Endothelial cell of umbilical vein (primary cell): ENCODE measurements around the gene AFF4. TPM values are rescaled to one million over a fixed set of nuclear protein-coding genes. Genes with fewer than 3 reads are reported as not detected.

Experiments used
- BruUV-seq: library from RNA; stranded (reverse); fragments of 400-500 nt; replicated peaks from 2 replicates; lab custom pipeline; 2021; lab: Mats Ljungman, UMichigan
- CTCF ChIA-PET: fragments of 300-600, 350-600 bp; sonication (Branson Sonifier 250); formaldehyde crosslinking; loops from one replicate; lab custom pipeline; 2021; ENCODE audit warnings: antibody characterized with exemption, inconsistent platforms; lab: Charles Lee
- POLR2A ChIA-PET: fragments of 300-600, 350-600 bp; sonication (Branson Sonifier 250); formaldehyde crosslinking; loops from one replicate; lab custom pipeline; 2021; ENCODE audit warnings: antibody characterized with exemption, inconsistent platforms; lab: Charles Lee
- DNase-seq: peaks from one replicate; pipeline ENCODE4 v3.0.0-alpha.2; 2011; ENCODE audit warnings: low read depth, low spot score
- FAIRE-seq: peaks from 2 replicates; lab custom pipeline; 2011; peaks lifted over from hg19 to GRCh38; lab: Jason Lieb, UNC
- H2AFZ ChIP-seq: 2 replicates; pipeline ENCODE4 v1.6.0; 2012; ENCODE audit warnings: low read depth, low read length, control low read depth, inconsistent platforms
- H3K27ac ChIP-seq: 2 replicates; pipeline ENCODE4 v1.5.1; 2011; ENCODE audit warnings: low read depth, mild to moderate bottlenecking, control low read depth, low read length, moderate library complexity; ENCODE audit not compliant: insufficient read depth
- H3K27me3 ChIP-seq, 2 experiments: 2 replicates each; pipeline versions ENCODE4 v1.6.0 to v1.6.1; 2011; ENCODE audit warnings: low read length in 2 of 2, mixed read lengths in 1 of 2; ENCODE audit not compliant: control insufficient read depth in 2 of 2, insufficient read depth in 2 of 2
- H3K36me3 ChIP-seq, 2 experiments: 2 replicates in 1 of 2; 3 replicates in 1 of 2; pipeline ENCODE4 v1.5.1; 2011; ENCODE audit warnings: low read length in 2 of 2, mild to moderate bottlenecking in 1 of 2, moderate library complexity in 1 of 2; ENCODE audit not compliant: control insufficient read depth in 2 of 2, insufficient read depth in 2 of 2; ENCODE audit errors: extremely low read depth in 1 of 2
- H3K4me1 ChIP-seq: 3 replicates; pipeline ENCODE4 v1.5.1; 2011; ENCODE audit warnings: mild to moderate bottlenecking, low read length; ENCODE audit not compliant: control insufficient read depth, insufficient read depth; ENCODE audit errors: extremely low read depth
- H3K4me2 ChIP-seq: 2 replicates; pipeline ENCODE4 v1.6.1; 2011; ENCODE audit warnings: low read length, control low read depth, mixed read lengths; ENCODE audit not compliant: insufficient read depth
- H3K4me3 ChIP-seq, 3 experiments: fragments of 200-600 bp in 1 of 3; sonication (generic), shearing (Covaris generic) in 1 of 3; replicated peaks in 1 of 3; 2 replicates each; pipeline ENCODE4 v1.5.1; 2011 to 2016; ENCODE audit warnings: control low read depth in 3 of 3, low read length in 3 of 3, mild to moderate bottlenecking in 2 of 3, inconsistent platforms in 1 of 3, low read depth in 1 of 3, moderate library complexity in 1 of 3; ENCODE audit not compliant: insufficient read depth in 1 of 3
- H3K79me2 ChIP-seq: 2 replicates; pipeline ENCODE4 v1.6.0; 2012; ENCODE audit warnings: low read length, inconsistent platforms; ENCODE audit not compliant: control insufficient read depth, insufficient read depth
- H3K9ac ChIP-seq: replicated peaks from 2 replicates; pipeline ENCODE3; 2011; ENCODE audit warnings: low read length, control low read depth; ENCODE audit not compliant: insufficient read depth; ENCODE audit errors: extremely low read depth
- H3K9me1 ChIP-seq: replicated peaks from 3 replicates; pipeline ENCODE4 v1.6.0; 2011; ENCODE audit warnings: mild to moderate bottlenecking, low read length; ENCODE audit not compliant: control insufficient read depth, insufficient read depth; ENCODE audit errors: extremely low read depth
- H3K9me3 ChIP-seq: replicated peaks from 2 replicates; pipeline ENCODE4 v1.5.1; 2012; ENCODE audit warnings: low read length, inconsistent platforms; ENCODE audit not compliant: control insufficient read depth, insufficient read depth
- H4K20me1 ChIP-seq: replicated peaks from 2 replicates; pipeline ENCODE3; 2011; ENCODE audit warnings: mild to moderate bottlenecking, low read length; ENCODE audit not compliant: control insufficient read depth, insufficient read depth; ENCODE audit errors: extremely low read depth
- EZH2 ChIP-seq: IDR thresholded peaks from 2 replicates; pipeline ENCODE4 v1.6.1; 2012; ENCODE audit warnings: borderline replicate concordance, low read depth, mild to moderate bottlenecking, moderate library complexity, low read length, inconsistent platforms; ENCODE audit not compliant: severe bottlenecking
- FOS ChIP-seq: IDR thresholded peaks from 2 replicates; pipeline ENCODE4 v1.6.1; 2011; ENCODE audit warnings: mild to moderate bottlenecking, low read length, moderate library complexity, borderline replicate concordance; ENCODE audit not compliant: insufficient read depth
- GATA2 ChIP-seq: IDR thresholded peaks from 2 replicates; pipeline ENCODE4 v1.7.0; 2011; ENCODE audit warnings: low read depth, mild to moderate bottlenecking, moderate library complexity, mixed read lengths, low read length; ENCODE audit not compliant: insufficient read length, insufficient read depth
- JUN ChIP-seq: IDR thresholded peaks from 2 replicates; pipeline ENCODE4 v1.6.1; 2011; ENCODE audit warnings: borderline replicate concordance, low read depth; ENCODE audit not compliant: insufficient read length, insufficient read depth
- MYC ChIP-seq: IDR thresholded peaks from one replicate; pipeline ENCODE4 v1.6.1; 2011; ENCODE audit warnings: mild to moderate bottlenecking, low read depth, low read length
- POLR2A ChIP-seq: IDR thresholded peaks from 2 replicates; pipeline ENCODE4 v1.6.1; 2012; ENCODE audit warnings: low read depth, mild to moderate bottlenecking, control low read depth, low read length
- POLR2AphosphoS5 ChIP-seq: IDR thresholded peaks from 2 replicates; pipeline ENCODE4 v1.6.1; 2012; ENCODE audit warnings: low read depth, mild to moderate bottlenecking, control low read depth, low read length, moderate library complexity; ENCODE audit not compliant: insufficient read depth
- dilution Hi-C: fragments of 300-500 bp; cut with MboI; formaldehyde crosslinking; loops from one replicate; pipeline ENCODE4 v1.15.0; 2019; ENCODE audit warnings: low sequenced_read_pairs; ENCODE audit not compliant: extremely low pct_ligation_motif_present
- intact Hi-C: fragments of 100-400 bp; cut with micrococcal nuclease; formaldehyde crosslinking; loops from one replicate; pipeline ENCODE4 v1.10.0; 2022
- polyA plus RNA-seq, 4 experiments: library from polyadenylated mRNA; depleted of rRNA in 3 of 4; stranded (reverse) in 3 of 4; unstranded in 1 of 4; fragments of >200 nt; gene quantifications; 2 replicates each; pipeline versions ENCODE4 v1.2.1 to v1.2.3, GENCODE V29; 2011 to 2012; ENCODE audit warnings: missing spikeins in 1 of 4
- total RNA-seq: library from RNA; stranded (reverse); gene quantifications from 2 replicates; pipeline ENCODE4 v1.2.3, GENCODE V29; 2021
- TF ChIP-seq, protein P1 (sequence below), 2 donors: IDR thresholded peaks; 1 replicate in 1 of 2; 2 replicates in 1 of 2; pipeline ENCODE4 v1.5.1; 2011; ENCODE audit warnings: low read length in 2 of 2, mild to moderate bottlenecking in 2 of 2, moderate library complexity in 2 of 2, control low read depth in 1 of 2, inconsistent platforms in 1 of 2, low read depth in 1 of 2; ENCODE audit not compliant: insufficient read depth in 1 of 2; ENCODE audit errors: extremely low read depth in 1 of 2
- TF ChIP-seq, protein P2 (sequence below): IDR thresholded peaks from 2 replicates; pipeline ENCODE4 v1.6.1; 2011; ENCODE audit not compliant: insufficient read depth, insufficient read length

Gene AFF4
- total and polyA plus RNA-seq, 2 donors (not counting 3 experiments of a cell fraction or from before 2014, with no cell fraction given), result 27.0 to 88.3 TPM

DNA sequence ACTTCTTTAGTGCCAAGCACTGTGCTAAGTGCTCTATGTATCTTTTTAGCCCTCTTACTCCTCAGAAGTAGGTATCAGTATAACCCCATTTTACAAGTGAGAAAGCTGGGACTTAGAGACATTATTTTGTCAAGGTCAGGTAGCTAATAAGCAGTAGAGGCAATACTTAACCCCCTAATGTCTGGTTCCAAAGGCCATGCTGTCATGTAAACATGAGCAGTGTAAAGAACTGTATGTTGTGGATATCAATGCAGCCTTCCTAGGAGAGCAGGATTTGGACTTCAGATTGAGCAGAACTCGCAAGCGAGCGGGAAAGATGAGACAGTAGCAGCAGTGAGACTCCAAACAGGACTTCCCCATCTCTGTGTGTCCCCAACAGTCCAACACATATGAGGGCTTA, 129.4 kb downstream of the AFF4 start:
- peaks cover 12% of the 10 kb centered on the region for H3K4me1 ChIP-seq
- no peaks in the 10 kb centered on the region for H4K20me1 ChIP-seq
- intact Hi-C loops, result no loop called here
- no peaks in the 10 kb centered on the region for H3K27me3 ChIP-seq
- no peaks in the 10 kb centered on the region for H3K9me1 ChIP-seq
- TF ChIP-seq, protein P1, sequence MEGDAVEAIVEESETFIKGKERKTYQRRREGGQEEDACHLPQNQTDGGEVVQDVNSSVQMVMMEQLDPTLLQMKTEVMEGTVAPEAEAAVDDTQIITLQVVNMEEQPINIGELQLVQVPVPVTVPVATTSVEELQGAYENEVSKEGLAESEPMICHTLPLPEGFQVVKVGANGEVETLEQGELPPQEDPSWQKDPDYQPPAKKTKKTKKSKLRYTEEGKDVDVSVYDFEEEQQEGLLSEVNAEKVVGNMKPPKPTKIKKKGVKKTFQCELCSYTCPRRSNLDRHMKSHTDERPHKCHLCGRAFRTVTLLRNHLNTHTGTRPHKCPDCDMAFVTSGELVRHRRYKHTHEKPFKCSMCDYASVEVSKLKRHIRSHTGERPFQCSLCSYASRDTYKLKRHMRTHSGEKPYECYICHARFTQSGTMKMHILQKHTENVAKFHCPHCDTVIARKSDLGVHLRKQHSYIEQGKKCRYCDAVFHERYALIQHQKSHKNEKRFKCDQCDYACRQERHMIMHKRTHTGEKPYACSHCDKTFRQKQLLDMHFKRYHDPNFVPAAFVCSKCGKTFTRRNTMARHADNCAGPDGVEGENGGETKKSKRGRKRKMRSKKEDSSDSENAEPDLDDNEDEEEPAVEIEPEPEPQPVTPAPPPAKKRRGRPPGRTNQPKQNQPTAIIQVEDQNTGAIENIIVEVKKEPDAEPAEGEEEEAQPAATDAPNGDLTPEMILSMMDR (IDR thresholded peaks at IDR 0.05; ENCODE audit: extremely low read depth in 1 of 2, insufficient read depth in 1 of 2, low read depth in 1 of 2, low read length in 2 of 2), result no peak
- no peak for TF ChIP-seq POLR2A
- no peak for TF ChIP-seq EZH2
- TF ChIP-seq MYC, result no peak
- TF ChIP-seq, protein P2, sequence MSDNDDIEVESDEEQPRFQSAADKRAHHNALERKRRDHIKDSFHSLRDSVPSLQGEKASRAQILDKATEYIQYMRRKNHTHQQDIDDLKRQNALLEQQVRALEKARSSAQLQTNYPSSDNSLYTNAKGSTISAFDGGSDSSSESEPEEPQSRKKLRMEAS, result no peak
- TF ChIP-seq POLR2AphosphoS5, result no peak
- no peak for TF ChIP-seq JUN
- no peak for TF ChIP-seq FOS
- TF ChIP-seq GATA2, result no peak
- POLR2A ChIA-PET, result interaction anchor here (0.6 kb wide), 1 partner anchor 8 kb away, joined by 3 read pairs; no protein-coding TSS in a partner anchor
- no peak for FAIRE-seq
- H3K4me3 ChIP-seq, result no peak overlapping the region
- H2AFZ ChIP-seq, result no peak overlapping the region
- H3K9me3 ChIP-seq, result no peaks in the 10 kb centered on the region
- dilution Hi-C loops, result no loop called here
- no peak overlapping the region for H3K4me2 ChIP-seq
- no peak overlapping the region for H3K9ac ChIP-seq
- CTCF ChIA-PET, result interaction anchor here (3.3 to 9.9 kb wide), 3 partner anchors 14 to 49 kb away, joined by 17 to 122 read pairs (median 19); partner anchors contain the start of genes GDF9 and UQCRQ
- no peaks in the 10 kb centered on the region for H3K36me3 ChIP-seq
- no peak for DNase-seq
- no peak overlapping the region for H3K27ac ChIP-seq
- BruUV-seq, result no TSS peak
- H3K79me2 ChIP-seq, result no peaks in the 10 kb centered on the region
